Adrenal gland (tissue), 5 donors: ENCODE results near the gene ARHGAP4.

Experiments used
- POLR2A ChIP-seq, 2 donors: fragments of 450-650 bp; IDR thresholded peaks; one replicate each; pipeline ENCODE4 v1.6.1; 2017; ENCODE audit warnings: antibody characterized with exemption in 2 of 2, mild to moderate bottlenecking in 2 of 2, moderate library complexity in 1 of 2
- TF ChIP-seq, protein P1 (sequence below), 6 experiments: fragments of 450-650 bp in 4 of 6; fragments of 200-600 bp in 2 of 6; sonication (generic) in 1 of 6; IDR thresholded peaks; 1 replicate in 5 of 6; 2 replicates in 1 of 6; pipeline versions ENCODE4 v1.5.1 to v1.8.0; 2016 to 2021; ENCODE audit warnings: antibody characterized with exemption in 6 of 6, mild to moderate bottlenecking in 2 of 6, moderate library complexity in 1 of 6
- donor health status: DM: no; HTN: no; CAD: no.

DNA sequence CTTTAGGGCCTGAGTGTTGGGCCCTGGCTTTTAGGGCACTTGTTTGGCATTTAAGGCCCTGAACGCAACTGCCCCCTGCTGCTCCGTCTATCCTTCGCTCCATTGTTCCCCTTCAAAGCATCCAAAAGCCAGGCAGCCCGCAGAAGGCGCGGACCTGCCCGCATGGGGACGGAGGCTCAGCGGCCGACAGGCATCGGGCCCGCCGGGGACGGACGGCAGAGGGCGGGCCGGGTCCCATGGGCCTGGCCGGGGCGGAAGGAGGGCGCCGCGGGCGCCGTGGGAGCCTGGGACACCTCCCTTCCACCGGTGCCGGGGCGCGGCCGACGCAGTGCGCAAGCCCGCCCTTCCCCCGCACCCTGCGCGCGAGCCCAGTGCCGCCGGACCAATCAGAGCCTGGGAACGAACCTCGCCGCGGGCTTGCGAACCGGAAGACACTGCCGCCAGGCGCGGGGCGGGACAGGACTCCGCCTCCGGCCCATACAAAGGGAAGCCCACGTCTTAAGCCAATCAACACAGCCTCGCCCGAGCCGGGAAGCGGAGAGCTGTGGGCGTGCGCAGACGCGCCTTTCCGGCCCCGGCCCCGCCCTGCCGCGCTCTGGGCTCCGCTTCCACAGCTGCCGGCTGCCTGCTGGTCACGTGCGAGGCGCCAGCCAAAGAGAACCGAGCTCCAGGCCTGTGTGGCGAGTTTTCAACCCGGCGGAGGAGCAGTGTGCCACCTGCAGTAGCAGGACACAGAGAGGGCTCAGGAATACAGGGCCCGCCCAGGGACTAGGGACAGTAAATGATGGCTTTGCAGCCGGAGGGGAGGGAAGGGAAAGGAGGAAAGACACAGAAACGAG is 2.1 kb upstream of the ARHGAP4 start:
- TF ChIP-seq, protein P1, sequence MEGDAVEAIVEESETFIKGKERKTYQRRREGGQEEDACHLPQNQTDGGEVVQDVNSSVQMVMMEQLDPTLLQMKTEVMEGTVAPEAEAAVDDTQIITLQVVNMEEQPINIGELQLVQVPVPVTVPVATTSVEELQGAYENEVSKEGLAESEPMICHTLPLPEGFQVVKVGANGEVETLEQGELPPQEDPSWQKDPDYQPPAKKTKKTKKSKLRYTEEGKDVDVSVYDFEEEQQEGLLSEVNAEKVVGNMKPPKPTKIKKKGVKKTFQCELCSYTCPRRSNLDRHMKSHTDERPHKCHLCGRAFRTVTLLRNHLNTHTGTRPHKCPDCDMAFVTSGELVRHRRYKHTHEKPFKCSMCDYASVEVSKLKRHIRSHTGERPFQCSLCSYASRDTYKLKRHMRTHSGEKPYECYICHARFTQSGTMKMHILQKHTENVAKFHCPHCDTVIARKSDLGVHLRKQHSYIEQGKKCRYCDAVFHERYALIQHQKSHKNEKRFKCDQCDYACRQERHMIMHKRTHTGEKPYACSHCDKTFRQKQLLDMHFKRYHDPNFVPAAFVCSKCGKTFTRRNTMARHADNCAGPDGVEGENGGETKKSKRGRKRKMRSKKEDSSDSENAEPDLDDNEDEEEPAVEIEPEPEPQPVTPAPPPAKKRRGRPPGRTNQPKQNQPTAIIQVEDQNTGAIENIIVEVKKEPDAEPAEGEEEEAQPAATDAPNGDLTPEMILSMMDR (IDR thresholded peaks at IDR 0.05), result peak in 1 of 6 experiments; percentile 10
- peak; percentile 81 to 85 for TF ChIP-seq POLR2A (IDR thresholded peaks at IDR 0.05)
